Activated CD8-positive, alpha-beta memory T cell treated with anti-CD3 and anti-CD28 coated beads for 48 hours (primary cell): ENCODE data around the gene STRN4.
A peak's percentile ranks its signal among the peaks of the same experiment; 100 is the strongest.
"Not testable (repeated sequence)": the region's sequence is repeated elsewhere in the genome, so short reads cannot be mapped to it uniquely, and the experiment has no call there.

ENCODE experiments used
- DNase-seq, 3 experiments: peaks; one replicate each; pipeline ENCODE4 v3.0.0-alpha.2; 2020; ENCODE audit warnings: low read depth in 2 of 3, low spot score in 2 of 3

Gene STRN4

GRCh38 chr19:46746281-46747057 lies at the start of gene STRN4:
TSS of gene STRN4 (minus strand) at chr19:46746450. CDS start at chr19:46746430, 20 bp downstream.
- DNase-seq: peak in 1 of 3 experiments; percentile 48

GRCh38 chr19:46791944-46792343 lies 45.7 kb upstream of the STRN4 start:
- DNase-seq: no peak

- DNase-seq: no peak
Measured at GRCh38 chr19:46789371-46789770, 43.1 kb upstream of the STRN4 start.

GRCh38 chr19:46788968-46789338 lies 42.7 kb upstream of the STRN4 start:
- DNase-seq: no peak

- peak; percentile 96 to 99 (median 99) for DNase-seq
Measured at GRCh38 chr19:46788262-46788967, 42.2 kb upstream of the STRN4 start, which contains the start of gene SLC1A5. TSS of gene SLC1A5 (minus strand) at chr19:46788594. CDS start at chr19:46787965, 629 bp downstream.

- DNase-seq: no peak
Measured at GRCh38 chr19:46787331-46788261, 41.3 kb upstream of the STRN4 start.

GRCh38 chr19:46787040-46787330 lies 40.7 kb upstream of the STRN4 start:
- DNase-seq: no peak

GRCh38 chr19:46786236-46787039 lies 40.2 kb upstream of the STRN4 start:
- peak; percentile 59 to 74 (median 73) for DNase-seq

GRCh38 chr19:46785980-46786235 lies 39.7 kb upstream of the STRN4 start:
- no peak for DNase-seq

- no peak for DNase-seq
Measured at GRCh38 chr19:46785054-46785979, 39.1 kb upstream of the STRN4 start.

GRCh38 chr19:46784262-46785053 lies 38.2 kb upstream of the STRN4 start:
- DNase-seq: peak; percentile 35 to 49 (median 40)

GRCh38 chr19:46783670-46784069 lies 37.4 kb upstream of the STRN4 start:
- DNase-seq: no peak

GRCh38 chr19:46782355-46783019 lies 36.2 kb upstream of the STRN4 start:
- no peak for DNase-seq

- DNase-seq: not testable (repeated sequence)
Measured at GRCh38 chr19:46777956-46778645, 31.9 kb upstream of the STRN4 start.

GRCh38 chr19:46776927-46777911 lies 31.0 kb upstream of the STRN4 start:
- no peak for DNase-seq

- DNase-seq: no peak
Measured at GRCh38 chr19:46775642-46776258, 29.5 kb upstream of the STRN4 start.
